ENCODE measurements around the gene KCNQ1.

The KCNQ1 gene

DNA sequence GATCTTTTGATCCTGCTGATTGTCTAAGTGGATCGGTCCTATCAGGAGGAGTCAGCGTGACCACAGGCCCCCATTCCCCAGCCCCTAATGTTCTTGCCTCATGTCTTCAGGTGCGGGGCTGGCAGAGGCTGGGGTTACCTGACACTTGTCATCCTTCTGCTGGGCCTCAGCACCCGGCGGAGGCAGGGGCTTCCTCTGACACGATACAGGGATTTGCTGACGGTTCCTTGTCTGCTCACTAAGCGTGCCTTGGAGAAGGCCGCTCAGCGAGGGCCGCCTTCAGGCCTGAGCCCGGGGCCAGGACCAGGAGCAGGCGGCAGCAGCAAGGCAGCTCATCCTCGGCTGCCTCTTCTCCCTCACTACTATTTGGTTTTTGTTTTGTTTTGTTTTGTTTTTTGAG, 300.7 kb downstream of the KCNQ1 start:
- no peak overlapping the region for H3K4me3 ChIP-seq (ENCODE audit: control insufficient read depth, low read depth, low read length)
- TF ChIP-seq, protein P1, sequence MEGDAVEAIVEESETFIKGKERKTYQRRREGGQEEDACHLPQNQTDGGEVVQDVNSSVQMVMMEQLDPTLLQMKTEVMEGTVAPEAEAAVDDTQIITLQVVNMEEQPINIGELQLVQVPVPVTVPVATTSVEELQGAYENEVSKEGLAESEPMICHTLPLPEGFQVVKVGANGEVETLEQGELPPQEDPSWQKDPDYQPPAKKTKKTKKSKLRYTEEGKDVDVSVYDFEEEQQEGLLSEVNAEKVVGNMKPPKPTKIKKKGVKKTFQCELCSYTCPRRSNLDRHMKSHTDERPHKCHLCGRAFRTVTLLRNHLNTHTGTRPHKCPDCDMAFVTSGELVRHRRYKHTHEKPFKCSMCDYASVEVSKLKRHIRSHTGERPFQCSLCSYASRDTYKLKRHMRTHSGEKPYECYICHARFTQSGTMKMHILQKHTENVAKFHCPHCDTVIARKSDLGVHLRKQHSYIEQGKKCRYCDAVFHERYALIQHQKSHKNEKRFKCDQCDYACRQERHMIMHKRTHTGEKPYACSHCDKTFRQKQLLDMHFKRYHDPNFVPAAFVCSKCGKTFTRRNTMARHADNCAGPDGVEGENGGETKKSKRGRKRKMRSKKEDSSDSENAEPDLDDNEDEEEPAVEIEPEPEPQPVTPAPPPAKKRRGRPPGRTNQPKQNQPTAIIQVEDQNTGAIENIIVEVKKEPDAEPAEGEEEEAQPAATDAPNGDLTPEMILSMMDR (IDR thresholded peaks at IDR 0.05; ENCODE audit: control insufficient read depth, insufficient read depth, low read depth, low read length, missing control alignments), result no peak
- no peak for DNase-seq (ENCODE audit: low read depth)

DNA sequence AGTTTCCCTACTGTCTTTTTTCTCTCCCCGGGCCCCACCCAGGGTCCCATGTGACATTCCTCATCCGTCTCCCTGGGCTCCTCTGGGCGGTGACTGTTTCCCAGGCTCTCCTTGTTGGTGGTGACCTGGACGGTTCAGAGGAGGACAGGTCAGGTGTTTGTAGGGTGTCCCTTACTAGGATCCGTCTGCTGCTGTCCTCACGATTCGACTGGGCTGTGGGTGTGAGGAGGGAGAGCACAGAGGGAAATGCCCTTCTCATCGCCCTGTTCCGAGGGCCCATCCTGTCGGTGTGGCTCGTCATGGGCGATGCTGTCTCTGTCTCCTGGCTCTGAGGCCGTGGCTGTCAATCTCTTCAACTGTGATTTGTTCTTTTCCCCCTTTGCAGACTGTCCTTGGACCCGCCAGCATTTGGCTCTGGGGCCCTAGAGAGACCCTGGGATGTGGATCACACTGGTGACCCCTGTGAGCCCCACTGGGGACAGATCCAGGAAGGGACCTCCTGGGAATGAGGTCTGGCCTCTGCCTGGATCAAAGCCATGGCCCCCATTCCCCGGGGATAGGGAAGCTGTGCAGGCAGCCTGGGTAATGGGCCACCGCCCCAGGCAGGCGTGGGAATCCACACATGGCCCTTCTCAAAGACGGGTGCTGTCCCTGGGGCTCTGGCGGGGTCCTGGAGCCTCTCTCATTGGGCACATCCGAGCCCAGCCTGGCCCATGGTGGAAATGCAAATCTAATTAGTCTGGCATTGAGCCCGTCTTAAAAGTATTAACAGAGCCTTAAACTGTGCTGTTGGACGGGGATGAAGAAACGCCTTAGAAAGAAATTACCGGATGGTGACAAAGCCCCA, 301.8 kb downstream of the KCNQ1 start:
- H3K4me3 ChIP-seq (ENCODE audit: control insufficient read depth, low read depth, low read length), result no peak overlapping the region
- DNase-seq (ENCODE audit: low read depth), result no peak
- TF ChIP-seq, protein P1 (IDR thresholded peaks at IDR 0.05; ENCODE audit: control insufficient read depth, insufficient read depth, low read depth, low read length, missing control alignments), result no peak

DNA sequence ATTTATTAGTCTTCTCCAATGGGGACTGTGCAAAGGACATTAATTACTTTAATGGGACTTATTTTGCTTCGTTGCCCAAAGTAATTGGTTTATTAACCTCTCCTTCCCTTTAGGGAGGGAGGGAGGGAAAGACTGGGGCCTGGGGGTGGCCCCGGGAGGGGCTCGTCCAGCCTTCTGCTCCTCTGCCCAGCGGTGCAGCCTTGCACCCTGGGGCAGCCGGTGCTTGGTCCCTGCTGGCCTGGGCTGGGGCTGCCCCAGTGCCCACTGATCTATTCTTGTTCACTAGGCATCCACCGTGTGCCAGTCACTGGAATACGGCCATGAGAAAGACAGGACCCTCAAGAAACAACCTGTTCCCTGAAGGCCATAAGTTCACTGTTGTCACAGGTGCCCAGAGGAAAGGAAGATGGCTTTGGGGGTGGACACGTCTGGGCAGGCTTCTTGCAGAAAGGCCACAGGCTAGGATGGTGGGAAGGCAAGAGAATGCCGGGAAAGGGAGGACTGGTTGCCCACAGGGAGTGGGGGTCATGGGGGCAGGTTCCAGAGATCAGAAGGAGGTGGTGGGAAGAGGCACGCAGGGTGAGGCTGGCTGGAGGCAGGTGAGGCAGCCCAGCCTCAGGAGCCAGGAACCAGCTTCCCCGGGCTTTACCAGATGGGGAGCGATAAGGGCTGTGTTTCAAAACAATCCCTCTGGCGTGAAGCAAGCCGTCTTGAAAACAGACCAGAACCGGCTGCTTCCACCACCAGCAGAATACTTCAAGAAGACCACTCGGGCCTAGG, 302.6 kb downstream of the KCNQ1 start:
- TF ChIP-seq, protein P1 (IDR thresholded peaks at IDR 0.05; ENCODE audit: control insufficient read depth, insufficient read depth, low read depth, low read length, missing control alignments), result no peak
- no peak overlapping the region for H3K4me3 ChIP-seq (ENCODE audit: control insufficient read depth, low read depth, low read length)
- no peak for DNase-seq (ENCODE audit: low read depth)

DNA sequence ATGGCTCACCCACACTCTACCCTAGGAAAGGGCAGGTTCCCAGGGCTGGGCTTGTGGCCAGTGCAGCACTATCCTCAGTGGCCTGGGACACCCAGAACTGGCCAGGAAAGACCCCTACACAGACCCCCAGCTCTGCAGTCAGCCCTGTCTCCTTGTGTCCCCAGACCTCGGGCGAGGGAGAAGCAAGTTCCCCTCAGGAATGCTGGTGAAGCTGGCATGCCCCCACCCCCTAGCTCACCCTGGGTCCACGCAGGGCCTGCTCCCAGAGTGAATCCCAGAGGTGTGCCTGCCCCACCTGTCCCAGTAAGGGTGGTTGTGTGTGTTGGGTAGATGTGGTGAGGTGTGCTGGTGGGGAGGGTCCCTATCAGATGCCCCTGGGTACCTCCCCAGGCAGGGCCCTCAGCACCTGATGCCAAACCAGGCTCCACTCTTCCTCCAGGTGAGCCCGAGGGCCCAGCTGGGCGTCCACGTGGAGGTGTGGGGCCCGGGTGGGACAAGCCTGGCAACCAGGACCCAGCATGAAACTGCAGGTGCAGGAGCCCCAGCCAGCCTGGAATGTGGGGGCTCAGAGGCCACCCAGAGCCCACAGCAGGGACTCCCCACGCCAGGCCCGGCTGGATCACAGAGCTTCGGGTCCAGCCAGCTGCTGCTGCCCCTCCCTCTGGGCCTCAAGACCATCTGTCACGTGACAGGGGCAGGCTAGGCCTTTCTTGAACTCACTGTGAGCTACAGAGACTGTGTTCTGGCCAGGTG, 303.4 kb downstream of the KCNQ1 start:
- TF ChIP-seq, protein P1 (IDR thresholded peaks at IDR 0.05; ENCODE audit: control insufficient read depth, insufficient read depth, low read depth, low read length, missing control alignments), result no peak
- H3K4me3 ChIP-seq (ENCODE audit: control insufficient read depth, low read depth, low read length), result no peak overlapping the region
- no peak for DNase-seq (ENCODE audit: low read depth)

DNA sequence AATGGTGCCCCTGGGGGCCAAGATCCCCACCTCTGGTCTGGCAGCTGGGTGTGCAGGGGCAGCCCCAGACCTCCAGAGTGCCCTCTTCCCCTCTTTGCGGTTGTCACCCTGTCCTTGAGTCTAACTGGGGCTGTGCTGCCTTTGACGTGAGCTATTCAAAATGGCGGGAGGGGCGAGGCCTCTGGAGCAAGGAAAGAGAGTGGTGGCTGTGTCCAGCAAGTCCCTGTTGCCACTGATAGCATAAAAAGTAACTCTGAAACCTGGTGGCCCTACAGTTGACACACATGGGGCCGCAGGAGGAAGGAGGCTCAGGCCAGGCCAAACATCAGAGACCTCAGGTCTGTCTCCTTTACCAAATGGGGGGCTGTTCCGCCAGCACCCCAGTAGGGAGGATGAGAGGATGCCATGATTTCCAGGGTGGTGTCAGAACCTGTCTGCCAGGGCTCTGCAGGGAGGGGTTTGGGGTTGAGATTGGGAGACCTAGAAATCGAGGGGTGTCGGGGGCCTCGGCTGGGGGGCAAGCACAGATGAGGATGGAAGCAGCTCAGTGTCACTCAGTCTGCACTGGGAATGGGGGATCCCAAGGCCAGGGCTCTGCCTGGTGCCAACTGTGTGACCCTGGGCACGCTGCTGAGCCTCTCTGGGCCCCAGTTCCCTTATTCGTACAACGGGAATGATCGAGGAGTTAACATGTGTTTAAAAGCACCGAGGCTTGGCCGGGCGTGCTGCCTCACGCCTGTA, 304.2 kb downstream of the KCNQ1 start:
- DNase-seq (ENCODE audit: low read depth), result no peak
- H3K4me3 ChIP-seq (ENCODE audit: control insufficient read depth, low read depth, low read length), result no peak overlapping the region
- TF ChIP-seq, protein P1 (IDR thresholded peaks at IDR 0.05; ENCODE audit: control insufficient read depth, insufficient read depth, low read depth, low read length, missing control alignments), result no peak
